Endodermal cell (in vitro differentiated cells): ENCODE data around the gene ANKK1. TPM values are rescaled to one million over a fixed set of nuclear protein-coding genes. Genes with fewer than 3 reads are reported as not detected.

Source experiments
- DNase-seq: peaks from one replicate; pipeline ENCODE4 v3.0.0-alpha.2; 2017
- H3K27ac ChIP-seq: 2 replicates; pipeline ENCODE4 v1.5.1; 2013; ENCODE audit warnings: mild to moderate bottlenecking, low read depth, low read length, moderate library complexity
- H3K27me3 ChIP-seq: 2 replicates; pipeline ENCODE4 v1.6.1; 2013; ENCODE audit warnings: mild to moderate bottlenecking, low read length, moderate library complexity; ENCODE audit not compliant: insufficient read depth, control insufficient read depth, poor library complexity, severe bottlenecking
- H3K36me3 ChIP-seq: 2 replicates; pipeline ENCODE4 v1.7.0; 2013; ENCODE audit warnings: mild to moderate bottlenecking, low read length, moderate library complexity; ENCODE audit not compliant: control insufficient read depth, insufficient read depth
- H3K4me1 ChIP-seq: one replicate; pipeline ENCODE4 v1.7.0; 2013; ENCODE audit warnings: low read length; ENCODE audit not compliant: control insufficient read depth, insufficient read depth
- H3K4me3 ChIP-seq: 2 replicates; pipeline ENCODE4 v1.5.1; 2013; ENCODE audit warnings: mild to moderate bottlenecking, low read length, moderate library complexity
- H3K9ac ChIP-seq: 2 replicates; pipeline ENCODE4 v1.6.1; 2013; ENCODE audit warnings: mild to moderate bottlenecking, low read length, moderate library complexity; ENCODE audit not compliant: poor library complexity, severe bottlenecking; ENCODE audit errors: extremely low read depth
- H3K9me3 ChIP-seq: 2 replicates; pipeline ENCODE4 v1.6.1; 2013; ENCODE audit warnings: mild to moderate bottlenecking, low read length, moderate library complexity; ENCODE audit not compliant: control insufficient read depth
- H3K27ac Mint-ChIP-seq: 2 replicates; pipeline ENCODE4 v1.8.0; 2020; ENCODE audit warnings: mixed read lengths
- H3K27me3 Mint-ChIP-seq: 2 replicates; pipeline ENCODE4 v1.8.0; 2021; ENCODE audit warnings: mild to moderate bottlenecking, mixed read lengths; ENCODE audit not compliant: insufficient read depth
- H3K36me3 Mint-ChIP-seq: 2 replicates; pipeline ENCODE4 v1.8.0; 2020; ENCODE audit warnings: low read depth, mixed read lengths
- H3K4me1 Mint-ChIP-seq: 2 replicates; pipeline ENCODE4 v1.8.0; 2020; ENCODE audit warnings: mixed read lengths
- H3K4me3 Mint-ChIP-seq: 2 replicates; pipeline ENCODE4 v1.8.0; 2020; ENCODE audit warnings: mild to moderate bottlenecking, moderate library complexity, mixed read lengths
- H3K9me3 Mint-ChIP-seq: 2 replicates; pipeline ENCODE4 v1.8.0; 2020; ENCODE audit warnings: mild to moderate bottlenecking, mixed read lengths
- CTCF ChIP-seq: fragments of 200-600 bp; sonication (generic); conservative IDR thresholded peaks from 2 replicates; pipeline ENCODE4 v1.5.0; 2021; ENCODE audit warnings: antibody characterized with exemption, mild to moderate bottlenecking
- WGBS, 2 experiments: methylation state at CpG; one replicate each; pipeline versions ENCODE4 v1.1.5 to v1.1.7; 2013; ENCODE audit warnings: missing lambda C conversion rate in 2 of 2, mixed read lengths in 1 of 2; ENCODE audit not compliant: insufficient coverage in 1 of 2, insufficient read length in 1 of 2; 5-methylcytosine and 5-hydroxymethylcytosine counted together
- total RNA-seq, 2 donors: library from RNA; stranded (reverse); fragmentation: NEBNext Ultra II Directional in 1 of 2; extraction: Animal tissue kit (Norgen Biotek cat#: 25700) in 1 of 2; gene quantifications; 2 replicates in 1 of 2; 3 replicates in 1 of 2; pipeline ENCODE4 v1.2.1, GENCODE V29; 2021

The ANKK1 gene
- total RNA-seq, 2 donors from 2014 or later = not detected

- H3K4me1 ChIP-seq = peaks cover 26% of the 10 kb centered on the region
- Mint-ChIP-seq H3K36me3 (no peaks in the 10 kb centered on the region), H3K4me3 (no peak overlapping the region), H3K27me3 (peaks cover 39% of the 10 kb centered on the region), H3K9me3 (no peaks in the 10 kb centered on the region), H3K4me1 (peaks cover 74% of the 10 kb centered on the region), H3K27ac (no peak overlapping the region)
- peaks cover 25% of the 10 kb centered on the region for H3K27me3 ChIP-seq
- H3K9ac ChIP-seq = no peak overlapping the region
- no peak overlapping the region for H3K27ac ChIP-seq
- no peaks in the 10 kb centered on the region for H3K36me3 ChIP-seq
- no peak for DNase-seq
- TF ChIP-seq CTCF = peak; percentile 52
- H3K4me3 ChIP-seq = no peak overlapping the region
- H3K9me3 ChIP-seq = no peaks in the 10 kb centered on the region
- 100% methylated on average over 3 of the region's 4 CpGs for WGBS, 2 experiments
These were observed 15.3 kb upstream of the ANKK1 start for GRCh38 chr11:113372309-113372708.

- no peak overlapping the region for H3K4me3 ChIP-seq
- no peaks in the 10 kb centered on the region for H3K36me3 ChIP-seq
- H3K27me3 Mint-ChIP-seq = peaks cover 29% of the 10 kb centered on the region
- no peak for DNase-seq
- 94 to 96% methylated on average over 2 to 3 of the region's 3 CpGs for WGBS, 2 experiments
- H3K4me1 Mint-ChIP-seq = peaks cover 74% of the 10 kb centered on the region
- H3K9ac ChIP-seq = no peak overlapping the region
- no peak overlapping the region for H3K27ac Mint-ChIP-seq
- no peak overlapping the region for H3K27ac ChIP-seq
- no peaks in the 10 kb centered on the region for H3K9me3 Mint-ChIP-seq
- no peaks in the 10 kb centered on the region for H3K9me3 ChIP-seq
- peaks cover 25% of the 10 kb centered on the region for H3K27me3 ChIP-seq
- H3K4me1 ChIP-seq = peaks cover 31% of the 10 kb centered on the region
- no peaks in the 10 kb centered on the region for H3K36me3 Mint-ChIP-seq
- TF ChIP-seq CTCF = no peak
- no peak overlapping the region for H3K4me3 Mint-ChIP-seq
These were observed 14.3 kb upstream of the ANKK1 start for GRCh38 chr11:113373306-113373705.

GRCh38 chr11:113373981-113374560 lies 13.5 kb upstream of the ANKK1 start:
- H3K27ac Mint-ChIP-seq = no peak overlapping the region
- H3K4me3 Mint-ChIP-seq = peak overlapping the region; percentile 2
- no peaks in the 10 kb centered on the region for H3K9me3 Mint-ChIP-seq
- 55 to 84% methylated on average over 6 to 10 of the region's 10 CpGs for WGBS, 2 experiments
- no peak overlapping the region for H3K4me3 ChIP-seq
- H3K27me3 ChIP-seq = peaks cover 25% of the 10 kb centered on the region
- peaks cover 31% of the 10 kb centered on the region for H3K4me1 ChIP-seq
- TF ChIP-seq CTCF = no peak
- no peak for DNase-seq
- H3K27ac ChIP-seq = no peak overlapping the region
- no peaks in the 10 kb centered on the region for H3K9me3 ChIP-seq
- peaks cover 73% of the 10 kb centered on the region for H3K4me1 Mint-ChIP-seq
- no peaks in the 10 kb centered on the region for H3K36me3 ChIP-seq
- no peaks in the 10 kb centered on the region for H3K36me3 Mint-ChIP-seq
- peaks cover 30% of the 10 kb centered on the region for H3K27me3 Mint-ChIP-seq
- H3K9ac ChIP-seq = no peak overlapping the region
